Ishikawa (cell line): ENCODE data around the gene LRRD1.

Experiments
- RAD21 ChIP-seq: IDR thresholded peaks from 2 replicates; pipeline ENCODE4 v1.6.1; 2012; ENCODE audit warnings: low read depth
- TEAD4 ChIP-seq: IDR thresholded peaks from 2 replicates; pipeline ENCODE4 v1.6.1; 2012

DNA sequence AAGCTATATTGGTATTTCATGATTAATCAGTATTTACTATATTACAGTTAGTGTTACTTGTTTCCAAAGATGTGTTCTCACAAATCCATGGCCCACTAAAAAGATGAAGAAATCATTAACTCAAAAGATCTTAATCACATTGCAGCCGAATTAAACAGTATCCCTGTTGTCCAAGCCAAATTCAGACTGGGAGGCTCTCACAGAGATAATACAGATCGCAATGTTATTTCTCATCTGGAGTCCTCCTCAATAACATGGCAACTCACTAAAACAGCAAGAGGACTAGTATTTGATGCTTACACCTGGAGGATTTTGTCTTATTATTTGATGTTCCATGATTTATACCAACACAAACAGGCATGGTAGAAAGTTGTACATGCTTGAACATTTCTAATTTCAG, 68.1 kb downstream of the LRRD1 start:
- TF ChIP-seq TEAD4 (no peak), RAD21 (no peak)
